Thyroid gland (tissue), 4 donors: ENCODE measurements around the gene GNAI1. TPM values are rescaled to one million over a fixed set of nuclear protein-coding genes. Genes with fewer than 3 reads are reported as not detected.

Experiments used
- DNase-seq, 2 donors: peaks; one replicate each; pipeline ENCODE4 v3.0.0-alpha.2; 2019
- H3K27ac ChIP-seq, 3 donors: fragments of 200-600 bp; sonication (generic); 1 replicate in 2 of 3; 2 replicates in 1 of 3; pipeline ENCODE4 v1.5.1; 2016 to 2019; ENCODE audit warnings: mild to moderate bottlenecking in 1 of 3, moderate library complexity in 1 of 3
- H3K27me3 ChIP-seq: fragments of 200-600 bp; sonication (generic); one replicate; pipeline ENCODE4 v1.5.1; 2019
- H3K36me3 ChIP-seq, 2 donors: fragments of 200-600 bp; sonication (generic); one replicate each; pipeline ENCODE4 v1.5.1; 2016 to 2019
- H3K4me1 ChIP-seq, 2 donors: fragments of 200-600 bp; sonication (generic); one replicate each; pipeline ENCODE4 v1.5.1; 2017 to 2019
- H3K4me3 ChIP-seq, 3 donors: fragments of 200-600 bp; sonication (generic); replicated peaks in 1 of 3; 1 replicate in 2 of 3; 2 replicates in 1 of 3; pipeline ENCODE4 v1.5.1; 2016; ENCODE audit warnings: mild to moderate bottlenecking in 1 of 3
- H3K9me3 ChIP-seq: fragments of 200-600 bp; sonication (generic); one replicate; pipeline ENCODE4 v1.5.1; 2017
- CTCF ChIP-seq, 6 experiments: fragments of 200-600 bp in 3 of 6; fragments of 450-650 bp in 3 of 6; sonication (generic) in 3 of 6; IDR thresholded peaks; one replicate each; pipeline ENCODE4 v1.5.1; 2016 to 2019; ENCODE audit warnings: antibody characterized with exemption in 6 of 6, mild to moderate bottlenecking in 2 of 6, inconsistent platforms in 1 of 6, moderate library complexity in 1 of 6
- POLR2A ChIP-seq, 2 donors: fragments of 450-650 bp; IDR thresholded peaks; one replicate each; pipeline ENCODE4 v1.6.1; 2017; ENCODE audit warnings: antibody characterized with exemption in 2 of 2, mild to moderate bottlenecking in 2 of 2, moderate library complexity in 1 of 2
- WGBS, 2 donors: methylation state at CpG; one replicate each; pipeline ENCODE4 v1.1.5; 2017; 5-methylcytosine and 5-hydroxymethylcytosine counted together
- intact Hi-C: fragments of 100-400 bp; cut with DNase I; formaldehyde crosslinking; loops from one replicate; pipeline ENCODE4 v1.15.1; 2023
- total RNA-seq, 4 donors: library from RNA; depleted of rRNA; stranded (reverse); fragments of >200 nt; gene quantifications; one replicate each; pipeline ENCODE4 v1.2.3, GENCODE V29; 2016

Gene GNAI1
- total RNA-seq, 4 donors from 2014 or later = 32.1 to 52.7 (median 47.4) TPM

DNA sequence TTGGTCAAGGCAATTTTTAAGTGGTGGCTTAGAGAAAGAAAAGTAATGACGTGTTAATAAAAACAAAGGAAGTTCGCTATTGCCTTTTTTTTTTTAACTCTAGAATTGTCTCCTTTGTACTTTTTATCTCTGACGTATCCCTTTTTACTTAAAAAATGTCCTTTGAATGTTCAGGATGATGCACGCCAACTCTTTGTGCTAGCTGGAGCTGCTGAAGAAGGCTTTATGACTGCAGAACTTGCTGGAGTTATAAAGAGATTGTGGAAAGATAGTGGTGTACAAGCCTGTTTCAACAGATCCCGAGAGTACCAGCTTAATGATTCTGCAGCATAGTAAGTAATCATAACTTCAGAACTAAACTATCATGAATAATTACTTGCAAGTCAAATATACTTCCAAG lies 64.4 kb downstream of the GNAI1 start:
- H3K4me3 ChIP-seq = no peak overlapping the region
- no peak for DNase-seq
- H3K27me3 ChIP-seq = no peaks in the 10 kb centered on the region
- TF ChIP-seq POLR2A (IDR thresholded peaks at IDR 0.05) (no peak), CTCF (IDR thresholded peaks at IDR 0.05) (no peak)
- H3K4me1 ChIP-seq = no peaks in the 10 kb centered on the region
- H3K36me3 ChIP-seq = no peaks in the 10 kb centered on the region
- 85 to 90% methylated on average over 5 of the region's 5 CpGs for WGBS, 2 donors
- intact Hi-C loops = no loop called here
- no peak overlapping the region for H3K27ac ChIP-seq
- H3K9me3 ChIP-seq = no peaks in the 10 kb centered on the region

DNA sequence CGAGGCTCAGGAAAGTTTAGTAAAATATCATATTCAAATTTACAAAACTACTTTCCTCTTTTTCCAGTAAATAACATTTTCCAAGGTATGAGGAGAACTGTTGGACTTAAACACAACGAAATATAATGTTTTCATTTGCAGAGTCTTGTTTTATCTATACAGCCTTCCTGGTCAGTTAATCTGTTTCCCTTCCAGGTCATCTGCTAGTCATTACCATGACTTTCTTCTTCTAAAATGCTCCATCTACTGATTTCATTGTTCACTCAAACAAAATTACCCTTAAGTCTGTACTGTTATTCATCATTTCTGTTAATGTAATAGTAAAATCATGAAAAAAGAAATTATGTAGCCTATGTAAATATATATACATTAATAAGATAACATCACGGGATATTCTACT lies 69.8 kb downstream of the GNAI1 start:
- Histone ChIP-seq H3K4me1 (no peaks in the 10 kb centered on the region), H3K36me3 (no peaks in the 10 kb centered on the region), H3K27me3 (no peaks in the 10 kb centered on the region), H3K4me3 (no peak overlapping the region), H3K9me3 (no peaks in the 10 kb centered on the region), H3K27ac (no peak overlapping the region)
- TF ChIP-seq CTCF (IDR thresholded peaks at IDR 0.05) (no peak), POLR2A (IDR thresholded peaks at IDR 0.05) (no peak)
- intact Hi-C loops = no loop called here
- DNase-seq = no peak
- 52 to 61% methylated on average over 3 of the region's 3 CpGs for WGBS, 2 donors

DNA sequence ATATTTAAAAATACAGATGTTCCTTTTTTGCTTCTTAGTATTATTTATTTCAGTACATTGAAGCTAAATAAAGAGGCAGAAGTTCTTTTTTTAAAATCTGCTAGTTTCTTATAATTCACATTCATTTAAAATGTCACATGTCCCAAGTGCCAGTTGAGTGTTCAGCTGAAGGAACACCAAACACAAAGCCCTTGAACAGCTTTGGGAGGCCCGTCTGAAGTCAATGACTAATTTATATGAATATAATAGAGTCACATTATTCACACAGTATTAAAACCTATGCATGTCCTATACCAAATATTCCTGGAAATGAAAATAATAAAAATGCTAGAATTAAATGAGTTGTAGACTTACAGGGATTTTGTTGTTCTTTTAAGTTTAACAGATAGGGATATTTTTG lies 70.3 kb downstream of the GNAI1 start:
- H3K27me3 ChIP-seq = no peaks in the 10 kb centered on the region
- peaks cover 0 to under 1% of the 10 kb centered on the region in 2 donors for H3K4me1 ChIP-seq
- H3K4me3 ChIP-seq = no peak overlapping the region
- intact Hi-C loops = no loop called here
- WGBS, 2 donors = 59 to 61% methylated on average over 1 of the region's 1 CpG
- no peaks in the 10 kb centered on the region for H3K36me3 ChIP-seq
- no peak overlapping the region for H3K27ac ChIP-seq
- no peak for DNase-seq
- no peaks in the 10 kb centered on the region for H3K9me3 ChIP-seq
- TF ChIP-seq POLR2A (IDR thresholded peaks at IDR 0.05) (no peak), CTCF (IDR thresholded peaks at IDR 0.05) (no peak)

- TF ChIP-seq CTCF (IDR thresholded peaks at IDR 0.05) = no peak
- TF ChIP-seq POLR2A (IDR thresholded peaks at IDR 0.05) = no peak
- intact Hi-C loops = no loop called here
- Histone ChIP-seq H3K27ac (no peak overlapping the region), H3K27me3 (no peaks in the 10 kb centered on the region), H3K4me3 (no peak overlapping the region), H3K4me1 (peaks cover 6 to 7% of the 10 kb centered on the region in 2 donors), H3K9me3 (no peaks in the 10 kb centered on the region), H3K36me3 (no peaks in the 10 kb centered on the region)
- WGBS, 2 donors = 94 to 98% methylated on average over 2 of the region's 2 CpGs
- no peak for DNase-seq
Measured at GRCh38 chr7:80206763-80207162, 72.1 kb downstream of the GNAI1 start.

DNA sequence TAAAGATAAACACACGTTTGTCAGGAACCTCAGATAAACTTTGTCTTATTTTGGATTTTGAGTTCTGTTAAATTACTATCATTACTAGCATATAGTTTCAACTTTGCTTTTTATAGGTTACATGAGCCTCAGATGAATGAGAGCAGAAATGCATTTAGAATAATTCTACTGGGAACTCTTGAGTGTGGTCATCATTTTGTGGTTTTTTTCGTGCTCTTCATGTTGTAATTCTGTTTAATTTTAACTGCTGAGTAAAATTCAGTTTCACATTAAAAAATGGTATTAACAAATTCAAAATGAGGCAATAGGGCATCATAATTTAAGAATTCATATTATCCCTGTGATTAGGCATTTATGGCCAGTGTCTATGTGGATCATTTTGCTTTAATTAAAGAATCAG lies 72.9 kb downstream of the GNAI1 start:
- DNase-seq = no peak
- Histone ChIP-seq H3K27me3 (no peaks in the 10 kb centered on the region), H3K27ac (no peak overlapping the region), H3K36me3 (no peaks in the 10 kb centered on the region), H3K9me3 (no peaks in the 10 kb centered on the region), H3K4me3 (no peak overlapping the region), H3K4me1 (peaks cover 6 to 7% of the 10 kb centered on the region in 2 donors)
- WGBS, 2 donors = 75 to 80% methylated on average over 2 of the region's 2 CpGs
- intact Hi-C loops = no loop called here
- TF ChIP-seq CTCF (IDR thresholded peaks at IDR 0.05) (no peak), POLR2A (IDR thresholded peaks at IDR 0.05) (no peak)
